GM12878 (cell line): Measurements from ENCODE around the gene PTPRC. TPM values are rescaled to one million over a fixed set of nuclear protein-coding genes. Genes with fewer than 3 reads are reported as not detected.

ENCODE experiments used
- ATAC-seq: fragments of 200-7000 bp; cut with Tn5 transposase; 3 replicates; pipeline ENCODE4 v1.9.1; 2020; ENCODE audit warnings: mild to moderate bottlenecking, moderate library complexity
- BruUV-seq: library from RNA; stranded (reverse); fragments of 400-500 nt; replicated peaks from 2 replicates; lab custom pipeline; 2021; lab: Mats Ljungman, UMichigan
- CTCF ChIA-PET: fragments of 300-600 bp; sonication (Branson Sonifier 250); formaldehyde crosslinking; extraction: SDS; loops from one replicate; lab custom pipeline; 2021; ENCODE audit warnings: inconsistent platforms; lab: Yijun Ruan, JAX
- POLR2A ChIA-PET: fragments of 350-600 bp; formaldehyde crosslinking; extraction: SDS; loops from one replicate; lab custom pipeline; 2021; ENCODE audit warnings: inconsistent platforms; lab: Charles Lee
- RAD21 ChIA-PET: fragments of 300-600 bp; sonication (Branson Sonifier 250); formaldehyde crosslinking; loops from one replicate; lab custom pipeline; 2023; ENCODE audit warnings: antibody characterized with exemption; ENCODE audit not compliant: unreplicated experiment; lab: Charles Lee
- SMC1A ChIA-PET: fragments of 300-600 bp; sonication (Branson Sonifier 250); formaldehyde crosslinking; loops from one replicate; lab custom pipeline; 2023; ENCODE audit not compliant: unreplicated experiment, uncharacterized antibody; lab: Charles Lee
- DNase-seq: peaks from one replicate; pipeline ENCODE4 v3.0.0-alpha.2; 2011; ENCODE audit warnings: low read depth, low spot score
- FAIRE-seq: peaks from 3 replicates; lab custom pipeline; 2011; peaks lifted over from hg19 to GRCh38; lab: Jason Lieb, UNC
- H2AFZ ChIP-seq: 2 replicates; pipeline ENCODE4 v1.6.0; 2011; ENCODE audit warnings: low read depth, low read length, control low read depth; ENCODE audit not compliant: control insufficient read depth
- H3K27ac ChIP-seq: 2 replicates; pipeline ENCODE4 v1.5.1; 2011; ENCODE audit warnings: control low read depth; ENCODE audit not compliant: control insufficient read depth, insufficient read depth
- H3K27me3 ChIP-seq, 2 experiments: replicated peaks in 1 of 2; 2 replicates each; pipeline versions ENCODE4 v1.6.0 to v1.6.1; 2011; ENCODE audit warnings: low read length in 1 of 2; ENCODE audit not compliant: control insufficient read depth in 2 of 2, insufficient read depth in 2 of 2
- H3K36me3 ChIP-seq, 2 experiments: 2 replicates each; pipeline ENCODE4 v1.5.1; 2011; ENCODE audit warnings: low read length in 1 of 2; ENCODE audit not compliant: control insufficient read depth in 2 of 2, insufficient read depth in 2 of 2
- H3K4me1 ChIP-seq: 2 replicates; pipeline ENCODE4 v1.6.1; 2011; ENCODE audit warnings: mild to moderate bottlenecking, low read length, moderate library complexity, mixed read lengths; ENCODE audit not compliant: control insufficient read depth, insufficient read depth
- H3K4me2 ChIP-seq: 2 replicates; pipeline ENCODE4 v1.6.0; 2011; ENCODE audit warnings: control low read depth; ENCODE audit not compliant: control insufficient read depth, insufficient read depth
- H3K4me3 ChIP-seq: fragments of 200-600 bp; sonication (generic); 2 replicates; pipeline ENCODE4 v1.5.1; 2016
- H3K79me2 ChIP-seq: 2 replicates; pipeline ENCODE4 v1.6.0; 2011; ENCODE audit warnings: low read length; ENCODE audit not compliant: control insufficient read depth, insufficient read depth
- H3K9ac ChIP-seq: 2 replicates; pipeline ENCODE4 v1.8.0; 2011; ENCODE audit warnings: low read length, control low read depth, mixed read lengths; ENCODE audit not compliant: control insufficient read depth, insufficient read depth
- H3K9me3 ChIP-seq: replicated peaks from 3 replicates; pipeline ENCODE4 v1.5.1; 2011; ENCODE audit warnings: mild to moderate bottlenecking, low read length; ENCODE audit not compliant: control insufficient read depth, insufficient read depth
- H4K20me1 ChIP-seq: 2 replicates; pipeline ENCODE4 v1.6.0; 2011; ENCODE audit not compliant: control insufficient read depth, insufficient read depth
- NKRF ChIP-seq: fragments of 450-650 bp; conservative IDR thresholded peaks from 2 replicates; pipeline ENCODE4 v1.6.1; 2017; ENCODE audit warnings: mild to moderate bottlenecking, moderate library complexity
- RAD21 ChIP-seq: IDR thresholded peaks from 2 replicates; pipeline ENCODE4 v1.6.1; 2011; ENCODE audit warnings: mild to moderate bottlenecking, low read depth, low read length, moderate library complexity; ENCODE audit not compliant: insufficient read depth
- WGBS: methylation state at CpG from one replicate; pipeline ENCODE4 v1.1.6; 2016; ENCODE audit warnings: low lambda C conversion rate; ENCODE audit not compliant: insufficient replicate concordance, insufficient coverage; ENCODE audit errors: missing lambda C conversion rate; 5-methylcytosine and 5-hydroxymethylcytosine counted together
- in situ Hi-C: fragments of 300-500 bp; cut with MboI; formaldehyde crosslinking; loops from 9 replicates; pipeline ENCODE4 v1.14.3; 2018; ENCODE audit warnings: mixed read lengths
- intact Hi-C: fragments of 100-400 bp; cut with micrococcal nuclease; formaldehyde crosslinking; loops from one replicate; pipeline ENCODE4 v1.14.2; 2022; ENCODE audit not compliant: unreplicated experiment
- polyA plus RNA-seq, 11 experiments: library from polyadenylated mRNA; depleted of rRNA in 4 of 11; unstranded in 6 of 11; stranded (reverse) in 5 of 11; fragments of >200 nt; fragmentation: Nextera tagmentation in 4 of 11; fragmentation: Illumina TruSeq in 1 of 11; extraction: Ambion mirVana in 4 of 11; extraction: Trizol in 1 of 11; gene quantifications; 1 replicate in 1 of 11; 2 replicates in 10 of 11; pipeline versions ENCODE4 v1.2.1 to v1.2.3, GENCODE V29; 2011 to 2016; ENCODE audit warnings: inconsistent platforms in 2 of 11, missing spikeins in 2 of 11, low read depth in 1 of 11
- total RNA-seq, 4 experiments: library from RNA; depleted of rRNA in 3 of 4; stranded (reverse); fragments of >200 nt in 3 of 4; fragmentation: Illumina TruSeq in 1 of 4; extraction: Trizol in 1 of 4; gene quantifications; 2 replicates each; pipeline versions ENCODE4 v1.2.1 to v1.2.3, GENCODE V29; 2013 to 2021

The PTPRC gene
- total and polyA plus RNA-seq, 10 of the 15 experiments (the other 5 are each of a cell fraction or from before 2014, with no cell fraction given) = 72.9 to 221 (median 118) TPM

DNA sequence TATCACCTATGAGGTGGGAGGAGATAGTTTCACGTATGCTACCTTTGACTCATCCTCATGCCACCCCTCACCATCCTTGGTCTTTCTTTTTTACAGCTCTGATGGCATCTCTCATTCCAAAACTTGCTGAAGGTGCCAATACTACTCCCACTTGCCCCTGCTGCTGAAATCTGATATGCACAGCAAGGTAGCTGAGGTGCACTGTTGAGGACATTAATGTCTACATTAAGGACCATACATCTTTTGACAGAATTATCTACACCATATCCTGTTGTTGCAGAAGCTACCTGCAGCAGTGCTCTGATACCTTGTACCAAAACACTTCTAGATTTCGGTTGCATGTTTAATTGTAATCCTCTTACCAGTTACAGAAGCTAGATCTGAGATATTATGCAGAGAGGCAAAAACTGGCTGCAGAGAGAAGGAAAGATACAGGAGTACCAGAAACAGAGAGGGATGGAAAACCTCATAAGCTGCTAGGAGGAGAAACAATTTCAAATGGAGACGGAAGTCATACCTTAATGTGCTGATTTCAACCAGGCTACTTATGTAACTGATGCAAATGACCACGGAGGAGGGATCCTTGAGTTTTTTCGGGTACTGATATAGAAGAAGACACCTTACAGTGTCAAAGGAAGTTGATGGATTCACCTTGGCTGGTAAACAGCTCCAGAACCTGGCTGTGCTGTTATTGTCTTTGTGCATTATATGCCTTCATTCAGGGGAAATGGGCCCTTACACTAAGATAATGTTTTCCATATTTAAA lies 19.3 kb upstream of the PTPRC start:
- RAD21 ChIA-PET = interaction anchor here (0.6 to 7.2 kb wide), 19 partner anchors 9 to 461 kb away, joined by 3 to 154 read pairs (median 21); partner anchors contain the start of gene PTPRC
- peak overlapping the region; percentile 31; the same call in 1 of the 2 replicates for H2AFZ ChIP-seq
- SMC1A ChIA-PET = interaction anchor here (0.5 to 7.4 kb wide), 25 partner anchors 13 to 454 kb away, joined by 3 to 251 read pairs (median 6); partner anchors contain the start of gene PTPRC

More for the DNA sequence above, 19.3 kb upstream of the PTPRC start:
- BruUV-seq = no TSS peak
- FAIRE-seq (no peak), DNase-seq (no peak), ATAC-seq (no peak)
- 1% methylated on average over 5 of the region's 5 CpGs for WGBS
- Histone ChIP-seq H3K9me3 (no peaks in the 10 kb centered on the region), H3K79me2 (no peaks in the 10 kb centered on the region), H3K4me3 (no peak overlapping the region), H3K27ac (peak overlapping the region; percentile 93), H3K36me3 (no peaks in the 10 kb centered on the region), H3K27me3 (no peaks in the 10 kb centered on the region), H3K4me1 (peaks cover 45% of the 10 kb centered on the region), H4K20me1 (no peaks in the 10 kb centered on the region), H3K4me2 (peak overlapping the region; percentile 17), H3K9ac (no peak overlapping the region)
- POLR2A ChIA-PET = interaction anchor here (1.2 to 7.4 kb wide), 10 partner anchors 10 to 42 kb away, joined by 3 to 106 read pairs (median 11); partner anchors contain the start of gene PTPRC
- intact Hi-C loops (loop anchor here (10.0 kb wide), 1 partner anchor 555 kb away; no protein-coding TSS in a partner anchor), in situ Hi-C loops (no loop called here)
- CTCF ChIA-PET = interaction anchor here (0.7 to 4.9 kb wide), 18 partner anchors 9 to 623 kb away, joined by 3 to 45 read pairs (median 6); partner anchors contain the start of gene PTPRC
- TF ChIP-seq RAD21 = peak; percentile 21; the same call in 1 of the 2 replicates
- no peak for TF ChIP-seq NKRF
